ENCODE data around the gene MRPL21.
A peak's percentile ranks its signal among the peaks of the same experiment; 100 is the strongest.

- TF ChIP-seq POLR2AphosphoS5 (IDR thresholded peaks at IDR 0.05) (peak in 1 of 3 donors; percentile 73), CTCF (IDR thresholded peaks at IDR 0.05) (no peak)
Measured at GRCh38 chr11:68890490-68891231, 13.0 kb downstream of the MRPL21 start.
